Smooth muscle cell (in vitro differentiated cells): ENCODE measurements around the gene GRB10. TPM values are rescaled to one million over a fixed set of nuclear protein-coding genes. Genes with fewer than 3 reads are reported as not detected.

ENCODE experiments used
- DNase-seq: peaks from one replicate; lab custom pipeline; 2025; ENCODE audit not compliant: unreplicated experiment; lab: John Stamatoyannopoulos, UW
- H2AFZ ChIP-seq: fragments of 200-600 bp; sonication (generic); 2 replicates; pipeline ENCODE4 v1.6.0; 2016; ENCODE audit warnings: antibody characterized with exemption, low read depth, mild to moderate bottlenecking
- H3F3A ChIP-seq: fragments of 200-600 bp; sonication (generic); 2 replicates; pipeline ENCODE4 v1.6.0; 2017; ENCODE audit warnings: antibody characterized with exemption, low read depth
- H3K27ac ChIP-seq: fragments of 200-600 bp; sonication (generic); 2 replicates; pipeline ENCODE4 v1.5.1; 2016; ENCODE audit warnings: low read depth, mild to moderate bottlenecking
- H3K27me3 ChIP-seq: fragments of 200-600 bp; sonication (generic); 2 replicates; pipeline ENCODE4 v1.6.1; 2016; ENCODE audit warnings: low read depth, mild to moderate bottlenecking
- H3K36me3 ChIP-seq: fragments of 200-600 bp; sonication (generic); 2 replicates; pipeline ENCODE4 v1.5.1; 2016; ENCODE audit warnings: low read depth
- H3K4me1 ChIP-seq: fragments of 200-600 bp; sonication (generic); 2 replicates; pipeline ENCODE4 v1.5.1; 2016; ENCODE audit warnings: low read depth
- H3K4me2 ChIP-seq: fragments of 200-600 bp; sonication (generic); 2 replicates; pipeline ENCODE4 v1.6.0; 2016; ENCODE audit warnings: mild to moderate bottlenecking
- H3K4me3 ChIP-seq: fragments of 200-600 bp; sonication (generic); 2 replicates; pipeline ENCODE4 v1.5.1; 2016; ENCODE audit warnings: mild to moderate bottlenecking
- H3K79me2 ChIP-seq: fragments of 200-600 bp; sonication (generic); 2 replicates; pipeline ENCODE4 v1.6.0; 2016; ENCODE audit warnings: low read depth, mild to moderate bottlenecking
- H3K9ac ChIP-seq: fragments of 200-600 bp; sonication (generic); 2 replicates; pipeline ENCODE4 v1.6.0; 2016; ENCODE audit warnings: low read depth
- H3K9me3 ChIP-seq: fragments of 200-600 bp; sonication (generic); replicated peaks from 2 replicates; pipeline ENCODE4 v1.5.1; 2016; ENCODE audit warnings: low read depth
- H4K20me1 ChIP-seq: fragments of 200-600 bp; sonication (generic); 2 replicates; pipeline ENCODE4 v1.6.0; 2016; ENCODE audit warnings: low read depth
- WGBS: methylation state at CpG from one replicate; pipeline ENCODE4 v1.1.7; 2016; ENCODE audit warnings: low lambda C conversion rate; 5-methylcytosine and 5-hydroxymethylcytosine counted together
- polyA plus RNA-seq: library from polyadenylated mRNA; unstranded; fragments of >200 nt; fragmentation: Nextera tagmentation; extraction: Ambion mirVana; gene quantifications from 2 replicates; pipeline ENCODE4 v1.2.1, GENCODE V29; 2016
- total RNA-seq: library from RNA; depleted of rRNA; stranded (reverse); fragments of >200 nt; gene quantifications from 2 replicates; pipeline ENCODE4 v1.2.3, GENCODE V29; 2014
- TF ChIP-seq, protein P1 (sequence below): fragments of 200-600 bp; sonication (generic); IDR thresholded peaks from 2 replicates; pipeline ENCODE4 v1.5.1; 2017; ENCODE audit warnings: borderline replicate concordance, mild to moderate bottlenecking, antibody characterized with exemption; ENCODE audit not compliant: insufficient read depth, poor library complexity, severe bottlenecking

The GRB10 gene
- total and polyA plus RNA-seq, 2 experiments from 2014 or later: 18.0 to 20.1 TPM

DNA sequence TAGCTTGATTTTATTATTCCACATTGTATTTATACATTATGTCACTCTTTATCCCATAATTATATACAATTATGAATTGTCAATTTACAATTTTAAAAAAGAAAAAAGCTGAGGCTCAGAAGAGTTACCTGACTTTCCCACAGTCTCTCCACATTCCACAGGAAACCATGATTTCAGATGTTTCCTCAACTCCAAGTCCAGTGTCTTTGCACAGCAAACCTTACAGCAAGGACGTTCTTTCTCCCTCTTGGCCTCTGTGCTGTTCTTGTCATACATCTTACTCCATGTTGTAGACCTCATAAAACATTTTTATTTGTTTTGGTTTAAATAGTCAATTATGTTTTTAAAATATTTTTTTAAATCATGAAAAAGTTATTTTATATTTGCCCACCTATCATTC, 34.9 kb upstream of the GRB10 start:
- H3K9ac ChIP-seq: no peak overlapping the region
- no peak overlapping the region for H2AFZ ChIP-seq
- no peak overlapping the region for H3K27ac ChIP-seq
- no peaks in the 10 kb centered on the region for H3K9me3 ChIP-seq
- H3K79me2 ChIP-seq: no peaks in the 10 kb centered on the region
- no peak overlapping the region for H3K4me2 ChIP-seq
- TF ChIP-seq, protein P1, sequence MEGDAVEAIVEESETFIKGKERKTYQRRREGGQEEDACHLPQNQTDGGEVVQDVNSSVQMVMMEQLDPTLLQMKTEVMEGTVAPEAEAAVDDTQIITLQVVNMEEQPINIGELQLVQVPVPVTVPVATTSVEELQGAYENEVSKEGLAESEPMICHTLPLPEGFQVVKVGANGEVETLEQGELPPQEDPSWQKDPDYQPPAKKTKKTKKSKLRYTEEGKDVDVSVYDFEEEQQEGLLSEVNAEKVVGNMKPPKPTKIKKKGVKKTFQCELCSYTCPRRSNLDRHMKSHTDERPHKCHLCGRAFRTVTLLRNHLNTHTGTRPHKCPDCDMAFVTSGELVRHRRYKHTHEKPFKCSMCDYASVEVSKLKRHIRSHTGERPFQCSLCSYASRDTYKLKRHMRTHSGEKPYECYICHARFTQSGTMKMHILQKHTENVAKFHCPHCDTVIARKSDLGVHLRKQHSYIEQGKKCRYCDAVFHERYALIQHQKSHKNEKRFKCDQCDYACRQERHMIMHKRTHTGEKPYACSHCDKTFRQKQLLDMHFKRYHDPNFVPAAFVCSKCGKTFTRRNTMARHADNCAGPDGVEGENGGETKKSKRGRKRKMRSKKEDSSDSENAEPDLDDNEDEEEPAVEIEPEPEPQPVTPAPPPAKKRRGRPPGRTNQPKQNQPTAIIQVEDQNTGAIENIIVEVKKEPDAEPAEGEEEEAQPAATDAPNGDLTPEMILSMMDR: no peak
- WGBS: 93% methylated on average over 1 of the region's 1 CpG
- no peak for DNase-seq
- no peaks in the 10 kb centered on the region for H3K27me3 ChIP-seq
- no peaks in the 10 kb centered on the region for H3K36me3 ChIP-seq
- no peaks in the 10 kb centered on the region for H4K20me1 ChIP-seq
- H3F3A ChIP-seq: no peaks in the 10 kb centered on the region
- peaks cover 10% of the 10 kb centered on the region for H3K4me1 ChIP-seq
- no peak overlapping the region for H3K4me3 ChIP-seq

DNA sequence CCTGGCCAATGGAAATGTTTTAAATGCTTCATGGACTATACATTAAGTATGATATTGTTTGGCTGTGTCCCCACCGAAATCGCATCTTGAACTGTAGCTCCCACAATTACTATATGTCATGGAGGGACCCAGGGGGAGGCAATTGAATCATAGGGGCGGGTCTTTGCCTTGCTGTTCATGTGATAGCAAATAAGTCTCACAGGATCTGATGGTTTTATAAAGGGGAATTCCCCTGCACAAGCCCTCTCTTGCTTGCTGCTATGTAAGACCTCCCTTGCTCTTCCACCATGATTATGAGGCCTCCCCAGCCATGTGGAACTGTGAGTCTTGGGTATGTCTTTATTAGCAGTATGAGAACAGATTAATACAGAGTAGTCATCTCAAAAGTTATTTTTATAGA, 32.4 kb upstream of the GRB10 start:
- Histone ChIP-seq H3K4me1 (no peaks in the 10 kb centered on the region), H3F3A (no peaks in the 10 kb centered on the region), H3K27ac (no peak overlapping the region), H2AFZ (no peak overlapping the region), H3K36me3 (no peaks in the 10 kb centered on the region), H3K79me2 (no peaks in the 10 kb centered on the region), H3K9me3 (no peaks in the 10 kb centered on the region), H3K4me2 (no peak overlapping the region), H3K4me3 (no peak overlapping the region), H3K9ac (no peak overlapping the region), H4K20me1 (no peaks in the 10 kb centered on the region), H3K27me3 (peaks cover 7% of the 10 kb centered on the region)
- DNase-seq: no peak
- whole genome bisulfite sequencing: 98% methylated on average over 3 of the region's 3 CpGs
- TF ChIP-seq, protein P1: no peak

DNA sequence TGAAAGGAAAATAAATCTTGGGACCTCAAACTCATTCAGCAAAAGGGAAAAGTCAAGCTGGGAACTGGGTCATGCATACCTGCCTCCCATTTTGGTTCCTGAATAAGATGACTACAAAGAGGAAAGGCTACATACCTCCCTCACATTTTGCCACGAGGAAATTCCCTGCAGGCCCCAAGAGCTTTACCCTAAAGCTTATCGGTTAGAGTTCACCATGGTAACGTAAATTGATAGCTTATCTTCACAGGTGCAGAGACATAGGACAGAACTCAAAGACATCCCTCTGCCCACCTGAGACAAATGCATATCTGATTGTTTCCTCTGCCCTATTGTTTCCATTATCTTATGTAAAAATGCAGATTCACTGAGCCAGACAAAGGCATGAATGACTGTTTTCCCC, 31.5 kb upstream of the GRB10 start:
- H3K4me2 ChIP-seq: no peak overlapping the region
- H3K36me3 ChIP-seq: no peaks in the 10 kb centered on the region
- no peak overlapping the region for H3K9ac ChIP-seq
- no peaks in the 10 kb centered on the region for H3K9me3 ChIP-seq
- no peak overlapping the region for H3K27ac ChIP-seq
- no peaks in the 10 kb centered on the region for H3K79me2 ChIP-seq
- H3K4me1 ChIP-seq: no peaks in the 10 kb centered on the region
- H4K20me1 ChIP-seq: no peaks in the 10 kb centered on the region
- 66% methylated on average over 3 of the region's 3 CpGs for WGBS
- no peak overlapping the region for H3K4me3 ChIP-seq
- H3K27me3 ChIP-seq: peaks cover 7% of the 10 kb centered on the region
- no peak for DNase-seq
- H3F3A ChIP-seq: no peaks in the 10 kb centered on the region
- no peak overlapping the region for H2AFZ ChIP-seq
- TF ChIP-seq, protein P1: no peak

DNA sequence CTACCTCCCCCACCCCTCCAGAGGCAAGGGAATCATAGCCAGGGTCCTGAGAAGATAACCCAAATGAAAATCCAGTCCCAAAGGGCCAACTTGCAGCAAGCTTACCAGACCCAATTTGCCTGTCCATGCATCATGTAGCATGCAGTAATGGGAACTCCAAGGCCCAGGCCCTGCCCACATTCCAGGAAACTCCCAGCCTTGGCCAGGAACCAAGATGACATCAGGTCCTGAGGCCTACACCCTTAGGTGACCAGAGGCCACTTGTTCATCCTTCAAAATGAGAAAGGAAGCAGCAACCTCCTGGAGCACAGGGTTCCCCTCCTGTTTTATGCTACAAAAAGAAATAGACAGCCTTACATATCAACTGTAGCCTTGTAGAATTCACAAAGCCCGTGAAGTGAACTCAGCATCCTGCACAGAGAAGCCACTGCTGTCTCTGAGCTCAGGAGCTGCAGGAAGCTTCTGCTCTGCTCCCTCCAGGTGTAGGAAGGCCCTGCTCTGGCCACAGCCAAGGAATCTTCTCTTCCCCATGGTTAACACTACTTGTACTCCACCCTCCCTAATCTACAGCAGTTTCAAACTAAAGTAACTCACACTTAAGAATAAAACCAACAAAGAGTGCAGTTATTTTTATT, 30.3 kb upstream of the GRB10 start:
- H3K36me3 ChIP-seq: no peaks in the 10 kb centered on the region
- no peaks in the 10 kb centered on the region for H3K4me1 ChIP-seq
- 89% methylated on average over 1 of the region's 1 CpG for WGBS
- H3F3A ChIP-seq: no peaks in the 10 kb centered on the region
- no peak overlapping the region for H3K4me3 ChIP-seq
- H3K79me2 ChIP-seq: no peaks in the 10 kb centered on the region
- H3K9me3 ChIP-seq: no peaks in the 10 kb centered on the region
- H3K27me3 ChIP-seq: peaks cover 7% of the 10 kb centered on the region
- no peak overlapping the region for H3K27ac ChIP-seq
- no peaks in the 10 kb centered on the region for H4K20me1 ChIP-seq
- no peak overlapping the region for H3K4me2 ChIP-seq
- no peak overlapping the region for H2AFZ ChIP-seq
- TF ChIP-seq, protein P1: no peak
- H3K9ac ChIP-seq: no peak overlapping the region
- no peak for DNase-seq
